Right renal cortex interstitium (tissue), 3 donors: ENCODE measurements around the gene OR14I1. TPM values are rescaled to one million over a fixed set of nuclear protein-coding genes. Genes with fewer than 3 reads are reported as not detected.
"Not testable (repeated sequence)": the region's sequence is repeated elsewhere in the genome, so short reads cannot be mapped to it uniquely, and the experiment has no call there.

Experiments used
- DNase-seq, 3 donors: peaks; one replicate each; pipeline ENCODE4 v3.0.0-alpha.2; 2013; ENCODE audit warnings: low read depth in 3 of 3, low spot score in 2 of 3
- polyA plus RNA-seq, 3 donors: library from polyadenylated mRNA; unstranded; fragments of 120-200 nt; gene quantifications; one replicate each; pipeline ENCODE4 v1.2.1, GENCODE V29; 2013; ENCODE audit not compliant: insufficient read length in 3 of 3

Gene OR14I1
- polyA plus RNA-seq, 3 donors = not detected

GRCh38 chr1:248688527-248689298 is 13.9 kb downstream of the OR14I1 start:
- DNase-seq = no peak

- DNase-seq = no peak
Observed at GRCh38 chr1:248686815-248687214, 15.8 kb downstream of the OR14I1 start.

- DNase-seq = no peak
Observed at GRCh38 chr1:248681651-248682050, 20.9 kb downstream of the OR14I1 start.

- DNase-seq = no peak
Observed at GRCh38 chr1:248670003-248670402, 32.6 kb downstream of the OR14I1 start.

GRCh38 chr1:248663453-248664328 is 38.9 kb downstream of the OR14I1 start:
- DNase-seq = not testable (repeated sequence)

- not testable (repeated sequence) for DNase-seq
Observed at GRCh38 chr1:248656797-248657196, 45.8 kb downstream of the OR14I1 start.

GRCh38 chr1:248655354-248655753 is 47.2 kb downstream of the OR14I1 start, which contains the start of gene OR2T27:
Gene OR2T27 (minus strand): TSS chr1:248655528. CDS start chr1:248650884, 4,644 bp downstream.
- DNase-seq = not testable (repeated sequence)

Other genes starting within 250 kb of the OR14I1 start
- not detected for gene OR2T3, start 229.4 kb downstream of the OR14I1 start, polyA plus RNA-seq
- gene OR2T5, start 214.2 kb downstream of the OR14I1 start, polyA plus RNA-seq = not detected
- gene OR2G6, start 194.7 kb downstream of the OR14I1 start, polyA plus RNA-seq = under 1 TPM in 2 of 3 donors, not detected in 1; 0.03 to 0.06 TPM
- not detected for gene OR2T29, start 140.0 kb downstream of the OR14I1 start, polyA plus RNA-seq
- not detected for gene OR2T34, start 128.0 kb downstream of the OR14I1 start, polyA plus RNA-seq
- gene OR2T10, start 105.1 kb downstream of the OR14I1 start, polyA plus RNA-seq = under 1 TPM in 2 of 3 donors, not detected in 1; 0.16 to 0.24 TPM
- gene OR2T11, start 67.7 kb downstream of the OR14I1 start, polyA plus RNA-seq = not detected
- gene OR2T35, start 57.5 kb downstream of the OR14I1 start, polyA plus RNA-seq = not detected
- gene OR2T27, start 47.2 kb downstream of the OR14I1 start, polyA plus RNA-seq = not detected
- gene LYPD8, start 53.0 kb upstream of the OR14I1 start, polyA plus RNA-seq = not detected
- gene SH3BP5L, start 123.1 kb upstream of the OR14I1 start, polyA plus RNA-seq = 10 to 100 TPM; 22.1 to 25.0 (median 22.8) TPM
- 10 to 100 TPM; 20.8 to 22.9 (median 21.4) TPM for gene ZNF672, start 135.5 kb upstream of the OR14I1 start, polyA plus RNA-seq
- gene ZNF692, start 156.3 kb upstream of the OR14I1 start, polyA plus RNA-seq = 10 to 100 TPM; 31.5 to 35.2 (median 32.3) TPM
- gene PGBD2, start 203.5 kb upstream of the OR14I1 start, polyA plus RNA-seq = 10 to 100 TPM; 11.4 to 13.0 (median 12.4) TPM